Right ventricle myocardium inferior (tissue), 1 donor: ENCODE data around the gene CPED1. TPM values are rescaled to one million over a fixed set of nuclear protein-coding genes. Genes with fewer than 3 reads are reported as not detected.
"Not testable (repeated sequence)": the region's sequence is repeated elsewhere in the genome, so short reads cannot be mapped to it uniquely, and the experiment has no call there.

ENCODE experiments used
- ATAC-seq: fragments of 200-7000 bp; cut with Tn5 transposase; one replicate; pipeline ENCODE4 v1.9.1; 2020; ENCODE audit warnings: mild to moderate bottlenecking, moderate library complexity
- DNase-seq: peaks from one replicate; pipeline ENCODE4 v3.0.0; 2021; ENCODE audit errors: missing footprints
- intact Hi-C: fragments of 100-400 bp; cut with DNase I; formaldehyde crosslinking; loops from one replicate; pipeline ENCODE4 v1.11.0; 2022
- total RNA-seq: library from RNA; stranded (reverse); fragmentation: NEBNext Ultra II Directional; extraction: Animal tissue kit (Norgen Biotek cat#: 25700); gene quantifications from one replicate; pipeline ENCODE4 v1.2.1, GENCODE V29; 2021
- donor health status: DM: no; HTN: yes; CAD: no; lungs with severe emphysema.

The CPED1 gene
- total RNA-seq, 1 donor from 2014 or later, result 27.5 TPM

GRCh38 chr7:120966961-120967360, 21.6 kb upstream of the CPED1 start:
- DNase-seq (no peak), ATAC-seq (no peak)
- intact Hi-C loops, result no loop called here

GRCh38 chr7:120973849-120974248, 14.7 kb upstream of the CPED1 start:
- intact Hi-C loops, result no loop called here
- DNase-seq (no peak), ATAC-seq (no peak)

- ATAC-seq, result no peak
- DNase-seq, result no peak
- intact Hi-C loops, result no loop called here
These were observed 8.6 kb upstream of the CPED1 start for GRCh38 chr7:120979765-120980499.

- ATAC-seq, result no peak
- intact Hi-C loops, result no loop called here
These were observed 7.4 kb upstream of the CPED1 start for GRCh38 chr7:120981117-120981516.

GRCh38 chr7:120981888-120982615, 6.5 kb upstream of the CPED1 start:
- ATAC-seq (no peak), DNase-seq (no peak)
- intact Hi-C loops, result no loop called here

More at GRCh38 chr7:120981117-120981516, 7.4 kb upstream of the CPED1 start:
- DNase-seq, result no peak

GRCh38 chr7:120983592-120983991, 4.9 kb upstream of the CPED1 start:
- ATAC-seq, intact Hi-C loops, DNase-seq: not testable (repeated sequence)

- DNase-seq, result no peak
- ATAC-seq, result no peak
- intact Hi-C loops, result no loop called here
These were observed 4.1 kb upstream of the CPED1 start for GRCh38 chr7:120984406-120984805.

- ATAC-seq (no peak), DNase-seq (no peak)
- intact Hi-C loops, result loop anchor here (5.0 kb wide), 1 partner anchor 57 kb away; no protein-coding TSS in a partner anchor
These were observed 3.3 kb upstream of the CPED1 start for GRCh38 chr7:120985130-120985758.

- DNase-seq (no peak), ATAC-seq (no peak)
- intact Hi-C loops, result loop anchor here (5.0 kb wide), 1 partner anchor 56 kb away; no protein-coding TSS in a partner anchor
These were observed 2.7 kb upstream of the CPED1 start for GRCh38 chr7:120985839-120986238.

- DNase-seq, result no peak
- no peak for ATAC-seq
- intact Hi-C loops, result loop anchor here (1.0 to 5.0 kb wide), 3 partner anchors 56 to 122 kb away; no protein-coding TSS in a partner anchor
These were observed 1.9 kb upstream of the CPED1 start for GRCh38 chr7:120986650-120987049.

- ATAC-seq (no peak), DNase-seq (no peak)
- intact Hi-C loops, result loop anchor here (1.0 to 5.0 kb wide), 3 partner anchors 55 to 121 kb away; no protein-coding TSS in a partner anchor
These were observed 1.2 kb upstream of the CPED1 start for GRCh38 chr7:120987280-120987679.

- intact Hi-C loops, result loop anchor here (1.0 to 5.0 kb wide), 3 partner anchors 54 to 120 kb away; no protein-coding TSS in a partner anchor
- ATAC-seq, result peak; percentile 93
These were observed 574 bp upstream of the CPED1 start for GRCh38 chr7:120987683-120988590.

GRCh38 chr7:120989257-120990220, 1.0 kb downstream of the CPED1 start:
- DNase-seq, result peak; percentile 62
- no peak for ATAC-seq
- intact Hi-C loops, result loop anchor here (5.0 kb wide), 1 partner anchor 53 kb away; no protein-coding TSS in a partner anchor

More at GRCh38 chr7:120987683-120988590, 574 bp upstream of the CPED1 start:
- DNase-seq, result peak; percentile 94

GRCh38 chr7:120990468-120991118, 2.1 kb downstream of the CPED1 start:
- DNase-seq (no peak), ATAC-seq (no peak)
- intact Hi-C loops, result no loop called here

GRCh38 chr7:120991161-120991560, 2.6 kb downstream of the CPED1 start:
- DNase-seq, result no peak
- ATAC-seq, result no peak
- intact Hi-C loops, result no loop called here

- intact Hi-C loops, result no loop called here
- ATAC-seq, result no peak
- DNase-seq, result no peak
These were observed 3.1 kb downstream of the CPED1 start for GRCh38 chr7:120991581-120991980.
